Loucy (cell line): ENCODE measurements around the gene RANBP2.

Experiments used
- H2AFZ ChIP-seq: fragments of 200-600 bp; sonication (generic); 2 replicates; pipeline ENCODE4 v1.6.0; 2016; ENCODE audit warnings: antibody characterized with exemption, mild to moderate bottlenecking, low read length, moderate library complexity
- H3F3A ChIP-seq: fragments of 200-600 bp; 2 replicates; pipeline ENCODE4 v1.6.0; 2016; ENCODE audit warnings: antibody characterized with exemption, low read depth, mild to moderate bottlenecking
- H3K27me3 ChIP-seq: fragments of 200-600 bp; sonication (generic); 2 replicates; pipeline ENCODE4 v1.6.1; 2014; ENCODE audit warnings: low read length, mild to moderate bottlenecking; ENCODE audit not compliant: insufficient read depth, poor library complexity, severe bottlenecking
- H3K36me3 ChIP-seq: fragments of 200-600 bp; sonication (generic); 2 replicates; pipeline ENCODE4 v1.6.1; 2016; ENCODE audit warnings: low read length; ENCODE audit not compliant: insufficient read depth
- H3K4me1 ChIP-seq: fragments of 200-600 bp; sonication (generic); 2 replicates; pipeline ENCODE4 v1.5.1; 2014; ENCODE audit warnings: low read length, mild to moderate bottlenecking; ENCODE audit not compliant: insufficient read depth, poor library complexity, severe bottlenecking
- H3K4me2 ChIP-seq: fragments of 200-600 bp; sonication (generic); 2 replicates; pipeline ENCODE4 v1.6.0; 2014; ENCODE audit warnings: antibody characterized with exemption, low read length, low read depth, mild to moderate bottlenecking; ENCODE audit not compliant: poor library complexity, severe bottlenecking
- H3K4me3 ChIP-seq: fragments of 200-600 bp; sonication (generic); 2 replicates; pipeline ENCODE4 v1.5.1; 2014; ENCODE audit warnings: low read length, mild to moderate bottlenecking, mixed read lengths; ENCODE audit not compliant: poor library complexity, severe bottlenecking
- H3K79me2 ChIP-seq: fragments of 200-600 bp; sonication (generic); 2 replicates; pipeline ENCODE4 v1.6.1; 2014; ENCODE audit warnings: low read length; ENCODE audit not compliant: insufficient read depth
- H3K9ac ChIP-seq: fragments of 200-600 bp; sonication (generic); 2 replicates; pipeline ENCODE4 v1.6.0; 2014; ENCODE audit warnings: mild to moderate bottlenecking, low read depth, low read length, moderate library complexity; ENCODE audit not compliant: poor library complexity, severe bottlenecking
- H3K9me2 ChIP-seq: fragments of 200-600 bp; sonication (generic); replicated peaks from 2 replicates; pipeline ENCODE4 v1.6.1; 2016; ENCODE audit warnings: low read depth, low read length, mixed read lengths
- H3K9me3 ChIP-seq: fragments of 200-600 bp; sonication (generic); 2 replicates; pipeline ENCODE4 v1.6.1; 2014; ENCODE audit warnings: mild to moderate bottlenecking, antibody characterized with exemption, low read length, low read depth; ENCODE audit not compliant: insufficient read depth
- H4K20me1 ChIP-seq: fragments of 200-600 bp; sonication (generic); 2 replicates; pipeline ENCODE4 v1.6.0; 2014; ENCODE audit warnings: antibody characterized with exemption, low read length, mild to moderate bottlenecking; ENCODE audit not compliant: insufficient read depth, poor library complexity, severe bottlenecking
- CTCF ChIP-seq: fragments of 200-600 bp; sonication (generic); conservative IDR thresholded peaks from 2 replicates; pipeline ENCODE4 v1.5.1; 2014; ENCODE audit warnings: mild to moderate bottlenecking, antibody characterized with exemption, low read length
- EZH2phosphoT487 ChIP-seq: fragments of 200-600 bp; IDR thresholded peaks from 2 replicates; pipeline ENCODE4 v1.6.1; 2018; ENCODE audit warnings: antibody characterized with exemption, mild to moderate bottlenecking, moderate library complexity, borderline replicate concordance

Gene RANBP2

GRCh38 chr2:108820482-108820881 is 101.2 kb downstream of the RANBP2 start:
- no peak overlapping the region for H3K4me3 ChIP-seq
- H3K9ac ChIP-seq: no peak overlapping the region
- no peak for TF ChIP-seq EZH2phosphoT487
- no peak for TF ChIP-seq CTCF
- H3K4me2 ChIP-seq: no peak overlapping the region
- no peaks in the 10 kb centered on the region for H3K27me3 ChIP-seq
- H3K79me2 ChIP-seq: no peaks in the 10 kb centered on the region
- H3K36me3 ChIP-seq: peaks cover 60% of the 10 kb centered on the region
- no peaks in the 10 kb centered on the region for H3K9me2 ChIP-seq
- H4K20me1 ChIP-seq: no peaks in the 10 kb centered on the region
- no peaks in the 10 kb centered on the region for H3K4me1 ChIP-seq
- no peaks in the 10 kb centered on the region for H3F3A ChIP-seq
- H2AFZ ChIP-seq: no peak overlapping the region
- H3K9me3 ChIP-seq: peaks cover 18% of the 10 kb centered on the region; the same call in 1 of the 2 replicates

DNA sequence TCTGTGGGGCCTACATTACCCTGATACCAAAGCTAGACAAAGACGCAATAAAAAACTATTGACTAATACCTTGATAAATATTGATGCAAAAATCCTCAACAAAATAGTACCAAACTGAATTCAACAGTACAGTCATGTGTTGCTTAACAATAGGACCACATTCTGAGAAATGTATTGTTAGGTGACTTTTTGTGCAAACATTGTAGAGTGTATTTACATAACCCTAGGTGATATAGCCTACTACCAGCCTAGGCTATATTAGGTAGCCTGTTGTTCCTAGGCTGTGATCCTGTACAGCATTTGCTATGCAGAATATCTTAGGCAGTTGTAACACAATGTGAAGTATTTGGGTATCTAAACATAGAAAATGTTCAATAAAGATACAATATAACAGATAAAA is 104.0 kb downstream of the RANBP2 start:
- no peaks in the 10 kb centered on the region for H3K4me1 ChIP-seq
- peaks cover 18% of the 10 kb centered on the region; the same call in 1 of the 2 replicates for H3K9me3 ChIP-seq
- no peak overlapping the region for H2AFZ ChIP-seq
- TF ChIP-seq CTCF: no peak
- TF ChIP-seq EZH2phosphoT487: no peak
- no peaks in the 10 kb centered on the region for H3K9me2 ChIP-seq
- no peak overlapping the region for H3K4me2 ChIP-seq
- H3K79me2 ChIP-seq: no peaks in the 10 kb centered on the region
- no peak overlapping the region for H3K4me3 ChIP-seq
- H4K20me1 ChIP-seq: no peaks in the 10 kb centered on the region
- no peaks in the 10 kb centered on the region for H3K27me3 ChIP-seq
- H3K9ac ChIP-seq: no peak overlapping the region
- H3F3A ChIP-seq: no peaks in the 10 kb centered on the region
- H3K36me3 ChIP-seq: peaks cover 44% of the 10 kb centered on the region

DNA sequence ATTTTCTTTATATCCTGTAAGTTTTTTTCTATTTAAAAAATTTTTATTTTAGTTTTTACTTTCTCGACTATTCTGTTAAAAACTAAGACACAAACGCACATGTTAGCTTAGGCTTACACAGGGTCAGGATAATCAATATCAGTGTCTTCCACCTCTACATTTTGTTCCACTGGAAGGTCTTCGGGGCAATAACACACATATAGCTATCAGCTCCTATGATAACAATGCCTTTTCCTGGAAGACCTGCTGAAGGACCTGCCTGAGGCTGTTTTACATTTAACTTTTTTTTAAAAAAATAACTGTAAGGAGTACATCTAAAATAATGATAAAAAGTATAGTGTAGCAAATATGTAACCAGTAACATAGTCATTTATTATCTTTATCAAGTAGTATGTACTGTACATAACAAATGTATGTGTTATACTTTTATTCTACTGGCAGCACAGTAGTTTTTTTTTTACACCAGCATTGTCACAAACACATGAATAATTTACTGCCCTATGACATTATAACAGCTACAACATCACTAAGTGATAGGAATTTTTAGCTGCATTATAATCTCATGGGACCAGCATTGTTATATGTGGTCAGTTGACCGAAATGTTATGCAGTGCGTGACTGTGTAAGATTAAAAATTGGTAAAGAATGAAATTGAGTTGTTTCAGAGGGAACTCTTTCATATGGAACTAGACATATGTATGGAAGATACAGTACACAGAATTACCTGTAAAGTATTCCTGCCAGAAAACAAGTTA is 105.2 kb downstream of the RANBP2 start:
- Histone ChIP-seq H3K36me3 (peaks cover 34% of the 10 kb centered on the region), H3K9me2 (no peaks in the 10 kb centered on the region), H3K4me1 (peaks cover 2% of the 10 kb centered on the region), H4K20me1 (no peaks in the 10 kb centered on the region), H3K9me3 (peaks cover 12% of the 10 kb centered on the region; the same call in 1 of the 2 replicates), H3K4me3 (no peak overlapping the region), H3K79me2 (no peaks in the 10 kb centered on the region), H3K27me3 (no peaks in the 10 kb centered on the region), H2AFZ (no peak overlapping the region), H3K4me2 (no peak overlapping the region), H3F3A (no peaks in the 10 kb centered on the region), H3K9ac (no peak overlapping the region)
- TF ChIP-seq EZH2phosphoT487 (no peak), CTCF (no peak)
